ENCODE data around the gene CADM1.

GRCh38 chr11:115421992-115422689 is 82.1 kb downstream of the CADM1 start:
- TF ChIP-seq CTCF (IDR thresholded peaks at IDR 0.05) = no peak
- TF ChIP-seq POLR2A (IDR thresholded peaks at IDR 0.05) = no peak
